Prostate gland (tissue), 2 donors: ENCODE results near the gene HAL.
"Not testable (repeated sequence)": the region's sequence is repeated elsewhere in the genome, so short reads cannot be mapped to it uniquely, and the experiment has no call there.

Experiments used
- POLR2A ChIP-seq: fragments of 450-650 bp; IDR thresholded peaks from one replicate; pipeline ENCODE4 v1.6.1; 2016; ENCODE audit warnings: antibody characterized with exemption, mild to moderate bottlenecking
- POLR2AphosphoS5 ChIP-seq: sonication (generic); formaldehyde crosslinking; IDR thresholded peaks from one replicate; pipeline ENCODE4 v1.6.1; 2017; ENCODE audit warnings: antibody characterized with exemption
- TF ChIP-seq, protein P1 (sequence below), 4 experiments: fragments of 200-600 bp in 2 of 4; fragments of 450-650 bp in 2 of 4; sonication (generic) in 2 of 4; IDR thresholded peaks; 1 replicate in 3 of 4; 2 replicates in 1 of 4; pipeline ENCODE4 v1.5.1; 2016 to 2019; ENCODE audit warnings: antibody characterized with exemption in 4 of 4, mild to moderate bottlenecking in 2 of 4, moderate library complexity in 2 of 4

DNA sequence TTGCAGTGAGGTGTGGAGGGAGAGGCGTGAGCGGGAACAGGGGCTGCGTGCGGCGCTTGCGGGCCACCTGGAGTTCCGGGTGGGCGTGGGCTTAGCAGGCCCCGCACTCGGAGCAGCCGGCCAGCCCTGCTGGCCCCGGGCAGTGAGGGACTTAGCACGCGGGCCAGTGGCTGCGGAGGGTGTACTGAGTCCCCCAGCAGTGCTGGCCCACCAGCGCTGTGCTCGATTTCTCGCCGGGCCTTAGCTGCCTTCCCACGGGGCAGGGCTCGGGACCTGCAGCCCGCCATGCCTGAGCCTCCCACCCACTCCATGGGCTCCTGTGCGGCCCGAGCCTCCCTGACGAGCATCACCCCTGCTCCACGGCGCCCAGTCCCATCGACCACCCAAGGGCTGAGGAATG, 27.0 kb downstream of the HAL start:
- TF ChIP-seq, protein P1, sequence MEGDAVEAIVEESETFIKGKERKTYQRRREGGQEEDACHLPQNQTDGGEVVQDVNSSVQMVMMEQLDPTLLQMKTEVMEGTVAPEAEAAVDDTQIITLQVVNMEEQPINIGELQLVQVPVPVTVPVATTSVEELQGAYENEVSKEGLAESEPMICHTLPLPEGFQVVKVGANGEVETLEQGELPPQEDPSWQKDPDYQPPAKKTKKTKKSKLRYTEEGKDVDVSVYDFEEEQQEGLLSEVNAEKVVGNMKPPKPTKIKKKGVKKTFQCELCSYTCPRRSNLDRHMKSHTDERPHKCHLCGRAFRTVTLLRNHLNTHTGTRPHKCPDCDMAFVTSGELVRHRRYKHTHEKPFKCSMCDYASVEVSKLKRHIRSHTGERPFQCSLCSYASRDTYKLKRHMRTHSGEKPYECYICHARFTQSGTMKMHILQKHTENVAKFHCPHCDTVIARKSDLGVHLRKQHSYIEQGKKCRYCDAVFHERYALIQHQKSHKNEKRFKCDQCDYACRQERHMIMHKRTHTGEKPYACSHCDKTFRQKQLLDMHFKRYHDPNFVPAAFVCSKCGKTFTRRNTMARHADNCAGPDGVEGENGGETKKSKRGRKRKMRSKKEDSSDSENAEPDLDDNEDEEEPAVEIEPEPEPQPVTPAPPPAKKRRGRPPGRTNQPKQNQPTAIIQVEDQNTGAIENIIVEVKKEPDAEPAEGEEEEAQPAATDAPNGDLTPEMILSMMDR (IDR thresholded peaks at IDR 0.05), result not testable (repeated sequence)
- TF ChIP-seq POLR2A, POLR2AphosphoS5: not testable (repeated sequence)
